ENCODE results near the gene CAMK2A.
"Not testable (repeated sequence)": the region's sequence is repeated elsewhere in the genome, so short reads cannot be mapped to it uniquely, and the experiment has no call there.

The CAMK2A gene

DNA sequence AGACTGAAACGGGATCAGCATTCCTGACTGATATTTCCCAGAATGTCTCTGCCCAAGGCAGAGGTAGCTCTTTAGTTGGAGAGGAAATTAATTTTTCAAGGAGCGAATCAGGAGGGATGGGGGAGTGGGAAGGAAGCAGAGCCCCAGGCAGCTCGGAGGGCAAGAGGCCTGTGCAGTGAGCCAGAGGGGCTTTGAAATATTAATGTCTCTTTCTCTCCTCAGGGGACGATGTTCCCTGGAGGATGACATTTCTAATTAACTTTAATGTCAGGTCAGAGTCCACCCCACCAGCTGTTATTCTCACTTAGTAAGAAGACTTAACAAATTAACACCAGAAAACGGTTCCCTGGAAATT, 54.1 kb downstream of the CAMK2A start:
- Mint-ChIP-seq H3K36me3 (ENCODE audit: insufficient read depth) (no peaks in the 10 kb centered on the region), H3K9me3 (no peaks in the 10 kb centered on the region), H3K27ac (no peak overlapping the region), H3K4me3 (no peak overlapping the region), H3K27me3 (peaks cover 0 to 7% of the 10 kb centered on the region in 2 donors), H3K4me1 (ENCODE audit: low read depth in 2 of 2) (peaks cover 0 to 2% of the 10 kb centered on the region in 2 donors)
- ATAC-seq (replicated peaks) (no peak), DNase-seq (no peak)

- Mint-ChIP-seq H3K4me3 (no peak overlapping the region), H3K27me3 (peaks cover 0 to 7% of the 10 kb centered on the region in 2 donors), H3K36me3 (ENCODE audit: insufficient read depth) (no peaks in the 10 kb centered on the region), H3K4me1 (ENCODE audit: low read depth in 2 of 2) (peaks cover 0 to 2% of the 10 kb centered on the region in 2 donors), H3K27ac (no peak overlapping the region), H3K9me3 (no peaks in the 10 kb centered on the region)
- ATAC-seq (replicated peaks): no peak
- DNase-seq: no peak
These were observed 54.7 kb downstream of the CAMK2A start for GRCh38 chr5:150234576-150235499.

GRCh38 chr5:150233706-150234105, 55.9 kb downstream of the CAMK2A start:
- not testable (repeated sequence) for H3K27me3 Mint-ChIP-seq; ATAC-seq (replicated peaks); H3K4me3 Mint-ChIP-seq; H3K27ac Mint-ChIP-seq; DNase-seq; H3K36me3 Mint-ChIP-seq (ENCODE audit: insufficient read depth); H3K9me3 Mint-ChIP-seq; H3K4me1 Mint-ChIP-seq (ENCODE audit: low read depth in 2 of 2)

GRCh38 chr5:150230842-150231241, 58.7 kb downstream of the CAMK2A start:
- H3K36me3 Mint-ChIP-seq (ENCODE audit: insufficient read depth): no peaks in the 10 kb centered on the region
- no peak for DNase-seq
- H3K4me3 Mint-ChIP-seq: no peak overlapping the region
- ATAC-seq (replicated peaks): no peak
- H3K4me1 Mint-ChIP-seq (ENCODE audit: low read depth in 2 of 2): peaks cover 0 to 2% of the 10 kb centered on the region in 2 donors
- peaks cover 5 to 10% of the 10 kb centered on the region in 2 donors for H3K27me3 Mint-ChIP-seq
- no peak overlapping the region for H3K27ac Mint-ChIP-seq
- H3K9me3 Mint-ChIP-seq: no peaks in the 10 kb centered on the region

DNA sequence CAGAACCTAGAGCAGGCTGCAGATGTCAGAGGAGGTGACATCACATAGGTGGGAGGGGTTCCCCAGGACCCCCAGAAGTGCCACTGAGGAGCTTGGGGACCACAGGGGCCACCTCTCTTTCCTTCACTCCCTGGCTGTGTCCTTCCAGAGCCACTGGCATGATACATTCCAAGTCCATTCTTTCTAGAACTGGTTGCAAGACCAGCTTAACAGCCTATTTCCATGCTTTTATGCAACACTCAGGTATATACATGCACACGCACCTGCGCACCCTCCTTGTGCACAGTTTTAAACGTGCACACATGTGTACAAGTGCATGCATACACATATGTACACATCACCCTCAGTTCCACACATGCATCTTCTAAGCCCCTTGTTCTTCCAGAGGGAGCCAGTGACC, 60.0 kb downstream of the CAMK2A start:
- H3K27me3 Mint-ChIP-seq: peaks cover 5 to 10% of the 10 kb centered on the region in 2 donors

DNA sequence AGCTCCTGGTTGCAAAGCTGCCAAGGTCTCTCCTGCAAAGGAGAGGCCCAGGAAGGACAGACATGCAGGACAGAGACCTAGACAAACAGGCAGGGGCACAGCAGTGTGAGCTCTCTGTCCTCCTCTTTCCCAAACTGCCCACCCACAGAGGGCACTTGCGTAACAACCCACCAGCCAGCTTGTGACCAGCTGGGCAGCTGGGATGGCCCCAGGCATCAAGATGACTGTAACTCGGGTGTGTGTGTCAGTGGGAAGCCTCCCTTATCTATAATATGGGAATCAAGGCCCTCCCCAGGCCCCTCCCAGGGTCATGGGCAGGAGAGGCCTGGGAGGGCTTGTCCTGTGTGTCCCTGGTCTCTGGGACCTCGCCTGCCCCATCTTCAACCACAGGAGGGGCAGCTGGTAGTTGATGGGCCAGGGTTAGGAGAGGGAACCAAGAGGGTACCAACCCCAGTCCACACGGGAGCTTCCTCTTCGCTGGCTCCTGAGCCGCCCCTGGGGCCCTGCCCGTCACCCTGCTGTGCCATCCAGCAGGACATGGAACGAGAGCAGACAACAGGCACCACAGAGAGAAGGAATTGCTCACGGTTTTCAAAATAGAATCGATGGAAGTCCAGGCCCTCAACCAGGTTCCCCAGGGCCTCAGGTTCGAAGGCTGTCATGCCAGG, 61.8 kb downstream of the CAMK2A start:
- no peak for DNase-seq
- Mint-ChIP-seq H3K36me3 (ENCODE audit: insufficient read depth) (no peaks in the 10 kb centered on the region), H3K9me3 (no peaks in the 10 kb centered on the region), H3K4me1 (ENCODE audit: low read depth in 2 of 2) (no peaks in the 10 kb centered on the region), H3K27ac (no peak overlapping the region), H3K27me3 (peaks cover 5 to 10% of the 10 kb centered on the region in 2 donors), H3K4me3 (no peak overlapping the region)
- ATAC-seq (replicated peaks): no peak

More for the DNA sequence above, 60.0 kb downstream of the CAMK2A start:
- H3K9me3 Mint-ChIP-seq: no peaks in the 10 kb centered on the region
- H3K4me1 Mint-ChIP-seq (ENCODE audit: low read depth in 2 of 2): no peaks in the 10 kb centered on the region
- no peak for DNase-seq
- H3K36me3 Mint-ChIP-seq (ENCODE audit: insufficient read depth): no peaks in the 10 kb centered on the region
- ATAC-seq (replicated peaks): no peak
- H3K4me3 Mint-ChIP-seq: no peak overlapping the region
- H3K27ac Mint-ChIP-seq: no peak overlapping the region

GRCh38 chr5:150227036-150227435, 62.5 kb downstream of the CAMK2A start:
- no peaks in the 10 kb centered on the region for H3K4me1 Mint-ChIP-seq (ENCODE audit: low read depth in 2 of 2)
- no peaks in the 10 kb centered on the region for H3K9me3 Mint-ChIP-seq
- peaks cover 5 to 12% of the 10 kb centered on the region in 2 donors for H3K27me3 Mint-ChIP-seq
- DNase-seq (no peak), ATAC-seq (replicated peaks) (no peak)
- H3K27ac Mint-ChIP-seq: no peak overlapping the region
- H3K4me3 Mint-ChIP-seq: no peak overlapping the region
- no peaks in the 10 kb centered on the region for H3K36me3 Mint-ChIP-seq (ENCODE audit: insufficient read depth)

- Mint-ChIP-seq H3K4me3 (no peak overlapping the region), H3K36me3 (ENCODE audit: insufficient read depth) (no peaks in the 10 kb centered on the region), H3K4me1 (ENCODE audit: low read depth in 2 of 2) (no peaks in the 10 kb centered on the region), H3K9me3 (no peaks in the 10 kb centered on the region), H3K27me3 (peaks cover 11 to 29% of the 10 kb centered on the region in 2 donors), H3K27ac (no peak overlapping the region)
- ATAC-seq (replicated peaks) (no peak), DNase-seq (no peak)
These were observed 65.0 kb downstream of the CAMK2A start for GRCh38 chr5:150224483-150225027.

- H3K9me3 Mint-ChIP-seq: no peaks in the 10 kb centered on the region
- ATAC-seq (replicated peaks): no peak
- no peak for DNase-seq
- H3K4me1 Mint-ChIP-seq (ENCODE audit: low read depth in 2 of 2): no peaks in the 10 kb centered on the region
- H3K4me3 Mint-ChIP-seq: no peak overlapping the region
- peaks cover 11 to 29% of the 10 kb centered on the region in 2 donors for H3K27me3 Mint-ChIP-seq
- no peak overlapping the region for H3K27ac Mint-ChIP-seq
- no peaks in the 10 kb centered on the region for H3K36me3 Mint-ChIP-seq (ENCODE audit: insufficient read depth)
These were observed 66.1 kb downstream of the CAMK2A start for GRCh38 chr5:150223474-150223873.

DNA sequence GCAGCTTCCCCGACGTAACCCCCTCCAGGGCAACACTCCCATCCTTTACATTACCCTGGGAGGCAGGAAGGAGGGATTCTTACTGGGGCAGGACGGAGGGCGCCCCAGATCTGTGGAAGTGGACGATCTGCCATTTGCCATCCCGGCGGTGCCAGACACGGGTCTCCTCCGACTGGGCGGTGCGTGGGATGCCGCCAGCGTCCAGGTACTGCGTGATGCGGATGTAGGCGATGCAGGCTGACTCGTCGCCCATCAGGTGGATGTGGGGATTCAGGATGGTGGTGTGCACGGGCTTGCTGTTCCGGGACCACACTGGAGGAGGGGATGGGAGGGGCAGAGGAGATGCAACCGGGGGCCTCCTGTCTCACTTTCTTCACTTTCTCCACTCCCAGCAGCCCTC, 66.7 kb downstream of the CAMK2A start:
- H3K27me3 Mint-ChIP-seq: peaks cover 8 to 30% of the 10 kb centered on the region in 2 donors
- no peaks in the 10 kb centered on the region for H3K36me3 Mint-ChIP-seq (ENCODE audit: insufficient read depth)
- peaks cover 1 to 2% of the 10 kb centered on the region in 2 donors for H3K4me1 Mint-ChIP-seq (ENCODE audit: low read depth in 2 of 2)
- DNase-seq: no peak
- H3K9me3 Mint-ChIP-seq: no peaks in the 10 kb centered on the region
- H3K27ac Mint-ChIP-seq: no peak overlapping the region
- no peak overlapping the region for H3K4me3 Mint-ChIP-seq
- ATAC-seq (replicated peaks): no peak

GRCh38 chr5:150221471-150221870, 68.1 kb downstream of the CAMK2A start:
- peaks cover 6 to 39% of the 10 kb centered on the region in 2 donors for H3K27me3 Mint-ChIP-seq
- ATAC-seq (replicated peaks) (no peak), DNase-seq (no peak)
- H3K36me3 Mint-ChIP-seq (ENCODE audit: insufficient read depth): no peaks in the 10 kb centered on the region
- no peak overlapping the region for H3K4me3 Mint-ChIP-seq
- H3K27ac Mint-ChIP-seq: no peak overlapping the region
- H3K9me3 Mint-ChIP-seq: no peaks in the 10 kb centered on the region
- peaks cover 4 to 5% of the 10 kb centered on the region in 2 donors for H3K4me1 Mint-ChIP-seq (ENCODE audit: low read depth in 2 of 2)

GRCh38 chr5:150219861-150220260, 69.7 kb downstream of the CAMK2A start:
- no peaks in the 10 kb centered on the region for H3K9me3 Mint-ChIP-seq

GRCh38 chr5:150219142-150219541, 70.4 kb downstream of the CAMK2A start:
- H3K4me3 Mint-ChIP-seq: no peak overlapping the region
- peaks cover 4 to 5% of the 10 kb centered on the region in 2 donors for H3K4me1 Mint-ChIP-seq (ENCODE audit: low read depth in 2 of 2)
- H3K36me3 Mint-ChIP-seq (ENCODE audit: insufficient read depth): no peaks in the 10 kb centered on the region
- ATAC-seq (replicated peaks) (no peak), DNase-seq (no peak)
- no peaks in the 10 kb centered on the region for H3K9me3 Mint-ChIP-seq
- H3K27ac Mint-ChIP-seq: no peak overlapping the region
- peaks cover 6 to 51% of the 10 kb centered on the region in 2 donors for H3K27me3 Mint-ChIP-seq

More at GRCh38 chr5:150219861-150220260, 69.7 kb downstream of the CAMK2A start:
- Mint-ChIP-seq H3K36me3 (ENCODE audit: insufficient read depth) (no peaks in the 10 kb centered on the region), H3K27me3 (peaks cover 6 to 51% of the 10 kb centered on the region in 2 donors), H3K27ac (no peak overlapping the region), H3K4me1 (ENCODE audit: low read depth in 2 of 2) (peaks cover 4 to 5% of the 10 kb centered on the region in 2 donors), H3K4me3 (no peak overlapping the region)
- DNase-seq (no peak), ATAC-seq (replicated peaks) (no peak)

All from effector memory CD8-positive, alpha-beta T cell (primary cell).